ENCODE measurements around the gene OTOP2.
"Not testable (repeated sequence)": the region's sequence is repeated elsewhere in the genome, so short reads cannot be mapped to it uniquely, and the experiment has no call there.

OTOP2 gene

GRCh38 chr17:74968361-74968780, 44.3 kb downstream of the OTOP2 start:
- Histone ChIP-seq H3K9me3 (ENCODE audit: insufficient read depth, low read length) (no peaks in the 10 kb centered on the region), H3K79me2 (ENCODE audit: insufficient read depth, low read length) (no peaks in the 10 kb centered on the region), H3K9ac (ENCODE audit: low read length) (no peak overlapping the region), H3K27ac (ENCODE audit: low read depth, low read length) (no peak overlapping the region), H3K4me3 (ENCODE audit: insufficient read depth, low read length, poor library complexity, severe bottlenecking) (no peak overlapping the region), H4K20me1 (ENCODE audit: low read depth, low read length) (no peaks in the 10 kb centered on the region), H3K36me3 (ENCODE audit: low read length) (no peaks in the 10 kb centered on the region), H3K4me2 (ENCODE audit: low read depth, low read length, poor library complexity, severe bottlenecking) (no peak overlapping the region), H3F3A (ENCODE audit: insufficient read depth) (no peaks in the 10 kb centered on the region), H2AFZ (ENCODE audit: low read depth, low read length, severe bottlenecking) (no peak overlapping the region), H3K27me3 (ENCODE audit: low read length) (no peaks in the 10 kb centered on the region), H3K9me2 (replicated peaks; ENCODE audit: insufficient read depth, low read length) (no peaks in the 10 kb centered on the region)
- TF ChIP-seq CTCF (IDR thresholded peaks at IDR 0.05; ENCODE audit: insufficient read depth, low read length, poor library complexity, severe bottlenecking) (no peak), EZH2phosphoT487 (conservative IDR thresholded peaks at IDR 0.05; ENCODE audit: low read length) (no peak)

- not testable (repeated sequence) for H3F3A ChIP-seq (ENCODE audit: insufficient read depth); H4K20me1 ChIP-seq (ENCODE audit: low read depth, low read length); H3K27ac ChIP-seq (ENCODE audit: low read depth, low read length); H3K9ac ChIP-seq (ENCODE audit: low read length); H3K4me2 ChIP-seq (ENCODE audit: low read depth, low read length, poor library complexity, severe bottlenecking); H3K79me2 ChIP-seq (ENCODE audit: insufficient read depth, low read length); H3K9me3 ChIP-seq (ENCODE audit: insufficient read depth, low read length); H3K36me3 ChIP-seq (ENCODE audit: low read length); H3K27me3 ChIP-seq (ENCODE audit: low read length); H3K9me2 ChIP-seq (replicated peaks; ENCODE audit: insufficient read depth, low read length); H2AFZ ChIP-seq (ENCODE audit: low read depth, low read length, severe bottlenecking); H3K4me3 ChIP-seq (ENCODE audit: insufficient read depth, low read length, poor library complexity, severe bottlenecking)
Measured at GRCh38 chr17:74969501-74969900, 45.4 kb downstream of the OTOP2 start.

GRCh38 chr17:74970395-74970794, 46.3 kb downstream of the OTOP2 start:
- Histone ChIP-seq H3K9ac (ENCODE audit: low read length) (no peak overlapping the region), H3K36me3 (ENCODE audit: low read length) (no peaks in the 10 kb centered on the region), H4K20me1 (ENCODE audit: low read depth, low read length) (no peaks in the 10 kb centered on the region), H3K79me2 (ENCODE audit: insufficient read depth, low read length) (no peaks in the 10 kb centered on the region), H3K9me3 (ENCODE audit: insufficient read depth, low read length) (no peaks in the 10 kb centered on the region), H3K27me3 (ENCODE audit: low read length) (no peaks in the 10 kb centered on the region), H2AFZ (ENCODE audit: low read depth, low read length, severe bottlenecking) (no peak overlapping the region), H3K4me2 (ENCODE audit: low read depth, low read length, poor library complexity, severe bottlenecking) (no peak overlapping the region), H3K4me3 (ENCODE audit: insufficient read depth, low read length, poor library complexity, severe bottlenecking) (no peak overlapping the region), H3K27ac (ENCODE audit: low read depth, low read length) (no peak overlapping the region), H3K9me2 (replicated peaks; ENCODE audit: insufficient read depth, low read length) (no peaks in the 10 kb centered on the region), H3F3A (ENCODE audit: insufficient read depth) (no peaks in the 10 kb centered on the region)
- TF ChIP-seq EZH2phosphoT487 (conservative IDR thresholded peaks at IDR 0.05; ENCODE audit: low read length), result no peak
- no peak for TF ChIP-seq CTCF (IDR thresholded peaks at IDR 0.05; ENCODE audit: insufficient read depth, low read length, poor library complexity, severe bottlenecking)

- no peaks in the 10 kb centered on the region for H3K27me3 ChIP-seq (ENCODE audit: low read length)
- no peak overlapping the region for H3K27ac ChIP-seq (ENCODE audit: low read depth, low read length)
- no peaks in the 10 kb centered on the region for H4K20me1 ChIP-seq (ENCODE audit: low read depth, low read length)
- H3K9me2 ChIP-seq (replicated peaks; ENCODE audit: insufficient read depth, low read length), result no peaks in the 10 kb centered on the region
- H3K4me2 ChIP-seq (ENCODE audit: low read depth, low read length, poor library complexity, severe bottlenecking), result no peak overlapping the region
- H2AFZ ChIP-seq (ENCODE audit: low read depth, low read length, severe bottlenecking), result no peak overlapping the region
- H3K9me3 ChIP-seq (ENCODE audit: insufficient read depth, low read length), result no peaks in the 10 kb centered on the region
- H3K36me3 ChIP-seq (ENCODE audit: low read length), result no peaks in the 10 kb centered on the region
- TF ChIP-seq EZH2phosphoT487 (conservative IDR thresholded peaks at IDR 0.05; ENCODE audit: low read length) (no peak), CTCF (IDR thresholded peaks at IDR 0.05; ENCODE audit: insufficient read depth, low read length, poor library complexity, severe bottlenecking) (no peak)
- H3F3A ChIP-seq (ENCODE audit: insufficient read depth), result no peaks in the 10 kb centered on the region
- H3K4me3 ChIP-seq (ENCODE audit: insufficient read depth, low read length, poor library complexity, severe bottlenecking), result no peak overlapping the region
- no peak overlapping the region for H3K9ac ChIP-seq (ENCODE audit: low read length)
- no peaks in the 10 kb centered on the region for H3K79me2 ChIP-seq (ENCODE audit: insufficient read depth, low read length)
Measured at GRCh38 chr17:74971069-74971841, 47.2 kb downstream of the OTOP2 start.

Measured in SU-DHL-6 (cell line).